GM12801 (cell line): ENCODE results near the gene DDRGK1.

ENCODE experiments used
- CTCF ChIP-seq: IDR thresholded peaks from one replicate; pipeline ENCODE4 v1.5.1; 2011; ENCODE audit warnings: control low read depth; ENCODE audit not compliant: insufficient read length; ENCODE audit errors: extremely low read depth

Gene DDRGK1

GRCh38 chr20:3204124-3204794 is at the start of gene DDRGK1:
DDRGK1 (minus strand) TSS chr20:3204682; CDS start chr20:3204627, 55 bp downstream.
- TF ChIP-seq CTCF, result no peak

GRCh38 chr20:3251806-3252205 is 47.3 kb upstream of the DDRGK1 start:
- no peak for TF ChIP-seq CTCF

DNA sequence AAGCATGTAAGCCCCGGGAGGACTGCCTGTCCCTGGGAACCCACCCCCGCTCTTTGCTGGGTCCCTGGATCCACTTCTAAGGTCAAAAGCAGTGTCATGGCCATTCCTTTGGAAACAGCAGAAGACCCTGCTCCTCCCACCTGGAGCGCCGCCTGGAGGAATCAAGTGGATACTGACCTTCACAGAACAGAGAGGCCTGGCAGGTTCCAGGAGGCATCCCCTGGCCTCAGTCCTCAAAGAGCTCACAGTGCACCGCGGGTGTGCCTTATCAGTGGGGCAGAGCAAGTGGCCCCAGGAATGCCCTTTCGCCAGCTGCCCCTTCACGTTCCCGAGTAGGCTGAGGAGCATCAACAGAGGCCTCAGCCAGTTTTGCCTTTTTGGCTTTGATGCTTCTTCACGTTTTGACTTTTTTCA is 45.6 kb upstream of the DDRGK1 start:
- TF ChIP-seq CTCF, result no peak

GRCh38 chr20:3248993-3249347 is 44.5 kb upstream of the DDRGK1 start:
- TF ChIP-seq CTCF, result no peak

GRCh38 chr20:3248167-3248992 is 43.9 kb upstream of the DDRGK1 start:
- TF ChIP-seq CTCF, result no peak

DNA sequence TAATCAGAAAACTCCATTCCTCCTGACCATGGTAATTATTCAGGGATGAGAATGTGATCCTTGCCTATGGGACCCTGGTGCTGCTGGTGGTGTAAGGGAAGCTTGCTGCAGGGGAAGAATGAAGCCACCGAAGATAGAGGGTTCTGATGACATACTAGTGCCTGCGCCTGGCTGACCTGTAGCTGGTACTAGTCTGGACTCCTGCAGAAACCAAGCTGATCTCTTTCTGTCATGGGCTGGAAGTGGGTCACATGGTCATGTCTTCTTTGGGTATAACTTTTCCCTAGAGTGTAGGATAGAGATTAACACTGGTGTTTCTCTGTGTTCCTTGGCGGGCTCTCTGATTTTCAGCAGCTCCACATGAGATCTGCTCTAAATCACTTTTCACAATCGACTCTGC is 43.2 kb upstream of the DDRGK1 start:
- no peak for TF ChIP-seq CTCF

GRCh38 chr20:3246682-3247081 is 42.2 kb upstream of the DDRGK1 start:
- TF ChIP-seq CTCF, result no peak
